ENCODE measurements around the gene RFX3.

The RFX3 gene

GRCh38 chr9:3268223-3268622 is 257.6 kb downstream of the RFX3 start:
- DNase-seq = no peak

- DNase-seq = no peak
Measured at GRCh38 chr9:3263698-3264097, 262.1 kb downstream of the RFX3 start.

GRCh38 chr9:3262826-3263529 is 262.8 kb downstream of the RFX3 start:
- DNase-seq = no peak

GRCh38 chr9:3261484-3261883 is 264.3 kb downstream of the RFX3 start:
- no peak for DNase-seq

GRCh38 chr9:3256571-3257330 is 269.1 kb downstream of the RFX3 start:
- no peak for DNase-seq

- no peak for DNase-seq
Measured at GRCh38 chr9:3251309-3251708, 274.5 kb downstream of the RFX3 start.

- no peak for DNase-seq
Measured at GRCh38 chr9:3250741-3251140, 275.1 kb downstream of the RFX3 start.

- DNase-seq = no peak
Measured at GRCh38 chr9:3247211-3247610, 278.6 kb downstream of the RFX3 start.

GRCh38 chr9:3246241-3246640 is 279.6 kb downstream of the RFX3 start:
- peak; percentile 36 for DNase-seq

- DNase-seq = peak; percentile 86
Measured at GRCh38 chr9:3244963-3245653, 280.7 kb downstream of the RFX3 start.

- no peak for DNase-seq
Measured at GRCh38 chr9:3243683-3244082, 282.1 kb downstream of the RFX3 start.

- DNase-seq = no peak
Measured at GRCh38 chr9:3241290-3241689, 284.5 kb downstream of the RFX3 start.

GRCh38 chr9:3240656-3241268 is 285.0 kb downstream of the RFX3 start:
- peak; percentile 65 for DNase-seq

- DNase-seq = no peak
Measured at GRCh38 chr9:3239240-3239639, 286.6 kb downstream of the RFX3 start.

- DNase-seq = no peak
Measured at GRCh38 chr9:3238236-3238635, 287.6 kb downstream of the RFX3 start.

- no peak for DNase-seq
Measured at GRCh38 chr9:3237121-3237520, 288.7 kb downstream of the RFX3 start.

GRCh38 chr9:3235497-3235896 is 290.3 kb downstream of the RFX3 start:
- DNase-seq = no peak

GRCh38 chr9:3224931-3225330 is 300.9 kb downstream of the RFX3 start:
- DNase-seq = no peak

- no peak for DNase-seq
Measured at GRCh38 chr9:3215658-3216057, 310.1 kb downstream of the RFX3 start.

GRCh38 chr9:3214741-3215140 is 311.1 kb downstream of the RFX3 start:
- DNase-seq = no peak

GRCh38 chr9:3205421-3206095 is 320.2 kb downstream of the RFX3 start:
- DNase-seq = no peak

- DNase-seq = no peak
Measured at GRCh38 chr9:3200331-3200774, 325.4 kb downstream of the RFX3 start.

GRCh38 chr9:3193791-3194190 is 332.0 kb downstream of the RFX3 start:
- DNase-seq = no peak

All from NCI-H146 (cell line).